OCI-LY1 (cell line): Measurements from ENCODE around the gene PRSS2.
"Not testable (repeated sequence)": the region's sequence is repeated elsewhere in the genome, so short reads cannot be mapped to it uniquely, and the experiment has no call there.

Experiments
- H2AFZ ChIP-seq: fragments of 200-600 bp; sonication (generic), shearing (Covaris generic); 2 replicates; pipeline ENCODE4 v1.6.0; 2014; ENCODE audit warnings: antibody characterized with exemption, mild to moderate bottlenecking, low read length
- H3F3A ChIP-seq: fragments of 200-600 bp; sonication (generic), shearing (Covaris generic); 2 replicates; pipeline ENCODE4 v1.6.0; 2014; ENCODE audit warnings: mild to moderate bottlenecking, antibody characterized with exemption, low read length, moderate library complexity; ENCODE audit not compliant: insufficient read depth
- H3K27ac ChIP-seq: fragments of 200-600 bp; sonication (generic); 2 replicates; pipeline ENCODE4 v1.5.1; 2014; ENCODE audit warnings: low read length, mixed run types, mild to moderate bottlenecking, low read depth; ENCODE audit not compliant: poor library complexity, severe bottlenecking
- H3K27me3 ChIP-seq: fragments of 200-600 bp; sonication (generic); 2 replicates; pipeline ENCODE4 v1.6.0; 2014; ENCODE audit warnings: antibody characterized with exemption, mild to moderate bottlenecking, low read length, moderate library complexity; ENCODE audit not compliant: insufficient read depth
- H3K36me3 ChIP-seq: fragments of 200-600 bp; sonication (generic); 2 replicates; pipeline ENCODE4 v1.6.1; 2014; ENCODE audit warnings: mild to moderate bottlenecking, antibody characterized with exemption, low read length, moderate library complexity, mixed read lengths; ENCODE audit not compliant: insufficient read depth
- H3K4me1 ChIP-seq: fragments of 200-600 bp; sonication (generic); 2 replicates; pipeline ENCODE4 v1.5.1; 2014; ENCODE audit warnings: mild to moderate bottlenecking, low read length, moderate library complexity; ENCODE audit not compliant: insufficient read depth, severe bottlenecking
- H3K4me2 ChIP-seq: fragments of 200-600 bp; sonication (generic), shearing (Covaris generic); 2 replicates; pipeline ENCODE4 v1.6.1; 2014; ENCODE audit warnings: low read length
- H3K4me3 ChIP-seq: fragments of 200-600 bp; sonication (generic); 2 replicates; pipeline ENCODE4 v1.5.1; 2014; ENCODE audit warnings: low read length, low read depth, mild to moderate bottlenecking, mixed read lengths; ENCODE audit not compliant: poor library complexity, severe bottlenecking
- H3K79me2 ChIP-seq: fragments of 200-600 bp; shearing (Covaris generic); 2 replicates; pipeline ENCODE4 v1.6.1; 2016; ENCODE audit warnings: mixed run types, low read length, mixed read lengths; ENCODE audit not compliant: insufficient read depth
- H3K9ac ChIP-seq: fragments of 200-600 bp; sonication (generic), shearing (Covaris generic); 2 replicates; pipeline ENCODE4 v1.6.1; 2014; ENCODE audit warnings: mild to moderate bottlenecking, low read length, mixed read lengths
- H3K9me2 ChIP-seq: fragments of 200-600 bp; sonication (generic), shearing (Covaris generic); 2 replicates; pipeline ENCODE4 v1.6.1; 2014; ENCODE audit warnings: low read depth, mild to moderate bottlenecking, low read length, mixed read lengths
- H3K9me3 ChIP-seq: fragments of 200-600 bp; shearing (Covaris generic); 2 replicates; pipeline ENCODE4 v1.6.1; 2014; ENCODE audit warnings: low read length, mixed read lengths
- H4K20me1 ChIP-seq: fragments of 200-600 bp; sonication (generic), shearing (Covaris generic); 2 replicates; pipeline ENCODE4 v1.6.0; 2016; ENCODE audit warnings: mild to moderate bottlenecking, low read length; ENCODE audit not compliant: insufficient read depth
- EZH2 ChIP-seq: fragments of 200-600 bp; sonication (generic), shearing (Covaris generic); IDR thresholded peaks from 2 replicates; pipeline ENCODE4 v1.8.0; 2017; ENCODE audit warnings: borderline replicate concordance, mixed run types, mild to moderate bottlenecking, antibody characterized with exemption, low read length, moderate library complexity, mixed read lengths
- TF ChIP-seq, protein P1 (sequence below): fragments of 200-600 bp; sonication (generic), shearing (Covaris generic); IDR thresholded peaks from 2 replicates; pipeline ENCODE4 v1.5.1; 2017; ENCODE audit warnings: mild to moderate bottlenecking, antibody characterized with exemption, low read length, moderate library complexity, mixed read lengths

The PRSS2 gene

DNA sequence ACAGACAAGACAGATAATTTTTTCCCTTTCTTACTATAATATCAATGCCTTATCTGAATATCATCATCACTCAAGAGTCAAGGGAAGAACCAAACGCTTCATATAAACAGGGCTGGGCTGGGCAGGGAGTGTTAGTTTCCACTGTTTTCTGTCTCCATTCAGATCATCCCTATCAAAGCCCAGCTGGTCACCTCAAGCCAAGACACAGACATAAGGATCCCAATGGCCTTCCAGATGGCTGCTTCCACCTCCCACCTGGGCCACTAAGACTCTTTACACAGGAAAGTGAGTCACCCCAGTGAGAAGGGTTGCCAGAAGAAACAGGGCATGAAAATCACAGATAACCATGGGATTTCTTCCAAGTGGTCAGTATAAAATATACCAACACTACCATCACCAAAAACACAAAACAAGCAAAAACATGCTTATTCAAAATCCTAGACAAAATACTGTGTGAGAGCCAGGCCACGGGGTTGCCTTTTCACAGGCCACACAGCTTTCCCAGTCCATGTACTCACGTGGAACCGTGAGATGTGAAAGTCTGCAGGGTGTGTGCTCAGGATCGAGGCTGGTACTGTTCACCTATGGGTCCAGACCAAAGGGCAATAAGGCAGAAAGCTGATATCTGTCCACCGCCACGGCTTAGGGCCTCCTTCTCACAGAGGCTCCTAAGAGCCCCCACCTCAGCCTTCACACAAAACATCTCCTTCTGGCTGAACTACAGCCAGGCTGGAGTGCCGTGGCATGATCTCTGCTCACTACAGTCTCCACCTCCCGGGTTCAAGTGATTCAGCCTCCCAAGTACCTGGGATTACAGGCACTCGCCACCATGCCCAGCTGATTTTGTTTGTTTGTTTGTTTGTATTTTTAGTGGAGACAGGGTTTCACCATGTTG, 15.8 kb upstream of the PRSS2 start:
- TF ChIP-seq, protein P1, sequence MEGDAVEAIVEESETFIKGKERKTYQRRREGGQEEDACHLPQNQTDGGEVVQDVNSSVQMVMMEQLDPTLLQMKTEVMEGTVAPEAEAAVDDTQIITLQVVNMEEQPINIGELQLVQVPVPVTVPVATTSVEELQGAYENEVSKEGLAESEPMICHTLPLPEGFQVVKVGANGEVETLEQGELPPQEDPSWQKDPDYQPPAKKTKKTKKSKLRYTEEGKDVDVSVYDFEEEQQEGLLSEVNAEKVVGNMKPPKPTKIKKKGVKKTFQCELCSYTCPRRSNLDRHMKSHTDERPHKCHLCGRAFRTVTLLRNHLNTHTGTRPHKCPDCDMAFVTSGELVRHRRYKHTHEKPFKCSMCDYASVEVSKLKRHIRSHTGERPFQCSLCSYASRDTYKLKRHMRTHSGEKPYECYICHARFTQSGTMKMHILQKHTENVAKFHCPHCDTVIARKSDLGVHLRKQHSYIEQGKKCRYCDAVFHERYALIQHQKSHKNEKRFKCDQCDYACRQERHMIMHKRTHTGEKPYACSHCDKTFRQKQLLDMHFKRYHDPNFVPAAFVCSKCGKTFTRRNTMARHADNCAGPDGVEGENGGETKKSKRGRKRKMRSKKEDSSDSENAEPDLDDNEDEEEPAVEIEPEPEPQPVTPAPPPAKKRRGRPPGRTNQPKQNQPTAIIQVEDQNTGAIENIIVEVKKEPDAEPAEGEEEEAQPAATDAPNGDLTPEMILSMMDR, result no peak
- H3K27me3 ChIP-seq, result 0 out of 2 replicates have a peak, but pooled peaks cover 5% of the 10 kb centered on the region

DNA sequence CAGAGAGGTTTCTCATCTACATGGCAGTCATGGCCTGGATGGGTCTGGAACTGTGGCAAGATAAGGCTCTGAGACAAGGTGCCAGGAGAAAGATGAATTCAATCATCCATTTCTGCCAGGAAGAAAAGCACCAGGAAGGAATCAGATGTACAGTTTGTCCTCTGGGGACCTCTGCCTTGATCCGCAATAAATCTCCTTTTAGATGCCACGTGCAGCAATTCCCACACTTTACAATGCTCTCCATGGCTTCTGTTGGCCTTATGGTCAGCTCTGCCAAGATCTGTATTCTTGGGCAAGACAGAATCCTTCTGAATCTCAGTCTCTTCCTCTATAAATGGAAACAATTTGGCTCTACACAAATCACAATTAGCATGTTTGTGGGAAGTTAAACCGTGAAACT, 12.5 kb upstream of the PRSS2 start:
- not testable (repeated sequence) for H3K9ac ChIP-seq, H3F3A ChIP-seq, H3K9me3 ChIP-seq, H3K27ac ChIP-seq, H2AFZ ChIP-seq, H4K20me1 ChIP-seq, H3K79me2 ChIP-seq, H3K9me2 ChIP-seq, H3K36me3 ChIP-seq, H3K4me2 ChIP-seq, H3K4me3 ChIP-seq, H3K4me1 ChIP-seq
- peaks cover 15% of the 10 kb centered on the region for H3K27me3 ChIP-seq

More for the DNA sequence above, 15.8 kb upstream of the PRSS2 start:
- H3K9me2 ChIP-seq, result no peaks in the 10 kb centered on the region
- no peaks in the 10 kb centered on the region for H3K9me3 ChIP-seq
- H2AFZ ChIP-seq, result no peak overlapping the region
- no peak overlapping the region for H3K4me3 ChIP-seq
- H3K27ac ChIP-seq, result no peak overlapping the region
- no peak overlapping the region for H3K4me2 ChIP-seq
- no peaks in the 10 kb centered on the region for H3K4me1 ChIP-seq
- no peaks in the 10 kb centered on the region for H3F3A ChIP-seq
- H3K79me2 ChIP-seq, result no peaks in the 10 kb centered on the region
- H4K20me1 ChIP-seq, result no peaks in the 10 kb centered on the region
- no peak overlapping the region for H3K9ac ChIP-seq
- no peaks in the 10 kb centered on the region for H3K36me3 ChIP-seq

DNA sequence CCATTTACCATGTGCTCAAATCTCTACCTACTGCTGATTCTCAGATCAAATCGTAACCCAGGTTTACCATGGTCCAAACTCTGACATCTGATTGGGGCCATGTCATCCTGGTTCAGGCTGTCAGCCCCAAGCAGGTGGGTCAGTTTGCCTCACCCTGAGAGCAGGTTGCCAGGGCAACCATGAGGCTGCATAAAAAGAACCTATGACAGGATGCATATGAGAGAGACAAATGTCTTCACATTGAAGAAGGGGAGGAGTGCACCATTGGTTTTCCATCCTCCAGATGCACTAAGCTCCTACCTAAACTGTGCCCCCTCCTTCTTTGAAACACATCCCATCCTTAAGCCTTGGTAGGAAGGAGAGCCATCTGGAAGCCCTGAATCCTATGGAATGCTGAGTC, 11.3 kb upstream of the PRSS2 start:
- no peaks in the 10 kb centered on the region for H3K4me1 ChIP-seq
- H3K9me3 ChIP-seq, result no peaks in the 10 kb centered on the region
- no peak overlapping the region for H3K27ac ChIP-seq
- H3K4me2 ChIP-seq, result no peak overlapping the region
- H3K9ac ChIP-seq, result no peak overlapping the region
- H3K4me3 ChIP-seq, result no peak overlapping the region
- H3K27me3 ChIP-seq, result peaks cover 16% of the 10 kb centered on the region
- no peak overlapping the region for H2AFZ ChIP-seq
- TF ChIP-seq EZH2, result no peak
- TF ChIP-seq, protein P1, result no peak
- H3K79me2 ChIP-seq, result no peaks in the 10 kb centered on the region
- H3F3A ChIP-seq, result no peaks in the 10 kb centered on the region
- H3K9me2 ChIP-seq, result no peaks in the 10 kb centered on the region
- no peaks in the 10 kb centered on the region for H4K20me1 ChIP-seq
- no peaks in the 10 kb centered on the region for H3K36me3 ChIP-seq
